Measurements from ENCODE around the gene GPR22.
A peak's percentile ranks its signal among the peaks of the same experiment; 100 is the strongest.

GPR22 gene

GRCh38 chr7:107468824-107469223, 1.0 kb upstream of the GPR22 start:
- no peak overlapping the region for H3K4me3 Mint-ChIP-seq
- H3K27ac Mint-ChIP-seq = no peak overlapping the region
- DNase-seq = no peak
- TF ChIP-seq CTCF (IDR thresholded peaks at IDR 0.05) = no peak
- H3K27me3 Mint-ChIP-seq (ENCODE audit: low read depth, poor library complexity) = no peaks in the 10 kb centered on the region
- H3K4me1 Mint-ChIP-seq = no peaks in the 10 kb centered on the region
- H3K9me3 Mint-ChIP-seq = no peaks in the 10 kb centered on the region
- no peaks in the 10 kb centered on the region for H3K36me3 Mint-ChIP-seq (ENCODE audit: low read depth)

GRCh38 chr7:107471292-107472070, 1.6 kb downstream of the GPR22 start:
- no peaks in the 10 kb centered on the region for H3K36me3 Mint-ChIP-seq (ENCODE audit: low read depth)
- no peaks in the 10 kb centered on the region for H3K4me1 Mint-ChIP-seq
- no peak for TF ChIP-seq CTCF (IDR thresholded peaks at IDR 0.05)
- no peak overlapping the region for H3K27ac Mint-ChIP-seq
- H3K4me3 Mint-ChIP-seq = no peak overlapping the region
- H3K27me3 Mint-ChIP-seq (ENCODE audit: low read depth, poor library complexity) = no peaks in the 10 kb centered on the region
- no peak for DNase-seq
- no peaks in the 10 kb centered on the region for H3K9me3 Mint-ChIP-seq

- DNase-seq = no peak
- Mint-ChIP-seq H3K36me3 (ENCODE audit: low read depth) (no peaks in the 10 kb centered on the region), H3K27ac (no peak overlapping the region), H3K27me3 (ENCODE audit: low read depth, poor library complexity) (no peaks in the 10 kb centered on the region), H3K4me1 (no peaks in the 10 kb centered on the region), H3K4me3 (no peak overlapping the region), H3K9me3 (no peaks in the 10 kb centered on the region)
- no peak for TF ChIP-seq CTCF (IDR thresholded peaks at IDR 0.05)
Measured at GRCh38 chr7:107472116-107472515, 2.3 kb downstream of the GPR22 start.

- Mint-ChIP-seq H3K27ac (no peak overlapping the region), H3K36me3 (ENCODE audit: low read depth) (no peaks in the 10 kb centered on the region), H3K4me3 (no peak overlapping the region), H3K27me3 (ENCODE audit: low read depth, poor library complexity) (no peaks in the 10 kb centered on the region), H3K9me3 (no peaks in the 10 kb centered on the region), H3K4me1 (no peaks in the 10 kb centered on the region)
- TF ChIP-seq CTCF (IDR thresholded peaks at IDR 0.05) = no peak
- no peak for DNase-seq
Measured at GRCh38 chr7:107474104-107474521, 4.3 kb downstream of the GPR22 start.

GRCh38 chr7:107479303-107479702, 9.4 kb downstream of the GPR22 start:
- Mint-ChIP-seq H3K27me3 (ENCODE audit: low read depth, poor library complexity) (no peaks in the 10 kb centered on the region), H3K4me3 (no peak overlapping the region), H3K27ac (peak overlapping the region; percentile 8), H3K36me3 (ENCODE audit: low read depth) (no peaks in the 10 kb centered on the region), H3K9me3 (no peaks in the 10 kb centered on the region), H3K4me1 (no peaks in the 10 kb centered on the region)
- no peak for TF ChIP-seq CTCF (IDR thresholded peaks at IDR 0.05)
- DNase-seq = no peak

GRCh38 chr7:107480932-107481331, 11.1 kb downstream of the GPR22 start:
- no peak for TF ChIP-seq CTCF (IDR thresholded peaks at IDR 0.05)
- H3K4me1 Mint-ChIP-seq = no peaks in the 10 kb centered on the region
- H3K9me3 Mint-ChIP-seq = no peaks in the 10 kb centered on the region
- no peak for DNase-seq
- no peaks in the 10 kb centered on the region for H3K36me3 Mint-ChIP-seq (ENCODE audit: low read depth)
- no peak overlapping the region for H3K4me3 Mint-ChIP-seq
- no peak overlapping the region for H3K27ac Mint-ChIP-seq
- no peaks in the 10 kb centered on the region for H3K27me3 Mint-ChIP-seq (ENCODE audit: low read depth, poor library complexity)
